ENCODE results near the gene RBM26.
"Not testable (repeated sequence)": the region's sequence is repeated elsewhere in the genome, so short reads cannot be mapped to it uniquely, and the experiment has no call there.

RBM26 gene

DNA sequence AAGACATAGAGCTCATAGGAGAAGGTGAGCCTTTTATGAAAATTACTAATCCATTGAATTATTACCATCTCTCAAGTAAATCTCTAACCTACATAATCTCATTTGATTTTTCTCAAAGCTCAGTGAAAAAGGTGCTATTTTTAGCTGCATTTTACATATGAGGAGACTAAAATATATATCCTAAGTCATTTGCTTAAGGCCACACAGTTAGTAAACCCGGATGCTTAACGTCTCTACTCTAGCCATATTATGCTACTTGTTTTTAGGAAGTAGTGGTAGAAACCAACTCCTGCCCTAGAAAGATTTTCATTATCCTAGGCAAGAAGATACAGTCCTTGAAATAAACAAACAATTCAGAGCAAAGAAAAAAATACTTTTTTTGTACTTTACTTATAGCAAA, 108.9 kb downstream of the RBM26 start:
- Mint-ChIP-seq H3K36me3 (peaks cover 2% of the 10 kb centered on the region), H3K4me1 (ENCODE audit: low read depth) (no peaks in the 10 kb centered on the region), H3K4me3 (no peak overlapping the region)

DNA sequence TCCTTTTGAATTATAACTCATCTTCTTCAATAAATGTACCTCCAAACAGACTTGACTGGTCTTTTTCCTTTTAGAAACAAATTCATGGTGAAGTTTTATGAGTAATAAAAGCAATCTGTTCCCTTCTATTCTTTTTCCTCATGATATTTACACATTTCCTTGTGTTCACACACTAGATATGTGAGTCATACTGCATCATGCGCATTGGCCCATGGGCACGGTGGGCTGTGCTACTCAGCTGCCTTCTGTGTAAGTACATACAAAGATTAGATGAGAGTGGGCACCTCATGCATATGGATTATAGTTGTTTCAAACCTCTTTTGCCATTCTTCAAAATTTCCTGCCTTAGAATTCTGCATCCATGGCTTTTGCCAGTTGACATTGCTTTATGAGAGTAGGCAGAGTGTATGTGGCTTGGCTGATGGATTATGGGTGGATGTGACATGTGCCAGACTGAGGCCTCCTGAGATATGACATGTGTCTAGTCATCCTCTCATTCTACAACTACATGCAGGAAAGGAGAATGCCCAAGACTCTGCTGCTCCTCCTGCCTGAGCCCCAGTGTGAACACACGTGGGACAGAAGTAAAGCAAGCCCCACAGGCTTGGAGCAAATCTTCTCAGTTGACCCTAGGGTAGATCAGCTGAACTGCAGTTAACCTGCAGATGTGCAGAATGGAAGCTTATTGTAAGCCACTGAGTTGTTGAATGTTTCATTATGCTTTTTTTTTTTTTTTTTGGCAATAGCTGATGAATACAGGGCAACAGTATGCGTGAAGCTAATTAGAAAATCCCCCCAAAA, 109.9 kb downstream of the RBM26 start:
- Mint-ChIP-seq H3K4me1 (ENCODE audit: low read depth) (no peaks in the 10 kb centered on the region), H3K9me3 (ENCODE audit: low read depth) (no peaks in the 10 kb centered on the region), H3K27me3 (peaks cover 3% of the 10 kb centered on the region), H3K4me3 (no peak overlapping the region), H3K27ac (no peak overlapping the region), H3K36me3 (peaks cover 2% of the 10 kb centered on the region)

More for the DNA sequence above, 108.9 kb downstream of the RBM26 start:
- no peaks in the 10 kb centered on the region for H3K9me3 Mint-ChIP-seq (ENCODE audit: low read depth)
- H3K27ac Mint-ChIP-seq: no peak overlapping the region
- peaks cover 3% of the 10 kb centered on the region for H3K27me3 Mint-ChIP-seq

DNA sequence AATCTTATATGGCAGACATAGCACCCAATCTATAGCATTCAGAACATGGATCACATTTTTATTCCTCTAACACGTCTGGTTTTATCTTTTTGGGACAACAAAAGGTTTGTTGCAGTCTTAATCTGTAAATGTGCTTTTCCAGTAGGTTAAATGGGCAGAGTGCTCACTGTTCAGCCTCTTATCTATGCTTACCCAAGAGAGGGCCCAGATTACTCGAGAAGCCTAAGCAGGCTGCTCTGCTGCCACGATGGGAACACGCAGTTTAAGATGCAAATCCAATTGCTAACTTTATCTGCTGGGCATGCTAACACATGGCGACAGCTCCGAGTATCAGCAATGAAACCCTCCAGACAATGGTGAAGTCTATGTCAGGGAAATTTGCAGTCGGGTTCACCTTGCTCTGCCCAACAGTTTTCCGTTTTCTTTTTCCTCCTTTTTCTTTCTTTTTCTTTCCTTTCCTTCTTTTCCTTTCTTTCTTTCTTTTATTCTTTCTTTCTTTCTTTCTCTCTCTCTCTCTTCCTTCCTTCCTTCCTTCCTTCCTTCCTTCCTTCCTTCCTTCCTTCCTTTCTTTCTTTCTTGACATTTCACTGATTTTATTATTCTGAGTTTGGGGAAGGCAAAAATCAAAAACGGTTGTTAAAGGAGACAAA, 115.3 kb downstream of the RBM26 start:
- peaks cover 3% of the 10 kb centered on the region for H3K27me3 Mint-ChIP-seq
- H3K36me3 Mint-ChIP-seq: peaks cover 2% of the 10 kb centered on the region
- no peaks in the 10 kb centered on the region for H3K4me1 Mint-ChIP-seq (ENCODE audit: low read depth)
- no peak overlapping the region for H3K4me3 Mint-ChIP-seq
- no peaks in the 10 kb centered on the region for H3K9me3 Mint-ChIP-seq (ENCODE audit: low read depth)
- no peak overlapping the region for H3K27ac Mint-ChIP-seq

DNA sequence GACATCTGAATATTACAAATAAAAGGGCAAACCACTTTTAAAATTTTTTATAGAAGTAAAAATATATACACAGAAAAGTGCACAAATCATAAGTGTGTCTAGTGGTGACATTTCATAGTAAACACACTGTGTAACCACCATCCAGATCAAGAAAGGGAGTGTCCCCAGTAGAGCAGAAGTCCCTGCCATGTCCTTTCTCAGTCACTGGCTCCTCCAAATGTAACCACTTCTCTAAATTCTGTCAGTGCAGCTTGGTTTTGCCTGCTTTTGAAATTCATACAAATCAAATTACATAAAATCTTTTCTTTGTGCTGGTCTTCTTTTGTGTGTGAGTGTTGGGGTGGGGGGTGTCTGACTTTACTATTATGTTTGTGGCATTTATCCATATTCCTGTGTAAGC, 116.5 kb downstream of the RBM26 start:
- no peak overlapping the region for H3K27ac Mint-ChIP-seq
- H3K36me3 Mint-ChIP-seq: no peaks in the 10 kb centered on the region

DNA sequence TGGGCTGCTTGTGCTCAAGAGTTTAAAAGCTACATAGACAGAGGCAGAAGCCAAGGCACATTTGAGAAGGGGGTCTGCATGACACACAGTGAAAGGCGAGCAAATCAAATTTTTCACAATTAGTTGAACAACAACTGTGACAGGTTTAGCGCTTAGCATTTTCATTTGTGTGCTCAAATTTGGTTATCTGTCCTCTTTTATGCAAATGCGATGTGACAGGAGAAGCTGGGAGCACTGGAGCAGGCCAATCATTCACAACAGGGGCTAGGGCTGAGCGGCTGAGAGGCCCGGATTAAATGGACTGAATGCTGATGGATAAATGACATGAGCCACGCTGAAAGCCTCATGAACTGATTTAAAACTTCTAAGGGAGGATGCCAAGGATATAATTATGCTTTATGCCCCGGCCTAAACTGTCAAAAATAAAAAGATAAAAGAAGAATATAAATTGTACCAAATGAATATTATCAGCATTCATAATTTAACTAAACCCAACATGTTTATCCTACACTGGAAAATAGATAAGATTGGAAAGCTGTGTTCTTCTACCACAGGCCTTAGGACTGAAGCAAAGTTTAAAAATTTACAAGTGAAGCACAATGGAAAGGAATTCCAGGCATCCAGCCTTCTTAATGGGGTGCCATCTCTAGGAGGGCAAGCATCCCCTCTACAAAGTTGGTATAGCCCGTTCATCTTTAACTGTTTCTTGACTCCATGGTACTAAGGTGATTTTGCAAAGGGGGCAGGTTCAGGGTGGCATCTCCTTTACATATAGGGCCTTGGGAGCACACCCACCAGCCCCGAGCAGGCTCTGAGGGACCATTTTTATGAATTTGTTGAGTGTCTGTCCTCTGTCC, 117.9 kb downstream of the RBM26 start:
- H3K27ac Mint-ChIP-seq: no peak overlapping the region
- no peaks in the 10 kb centered on the region for H3K9me3 Mint-ChIP-seq (ENCODE audit: low read depth)
- H3K4me1 Mint-ChIP-seq (ENCODE audit: low read depth): no peaks in the 10 kb centered on the region
- H3K4me3 Mint-ChIP-seq: no peak overlapping the region
- no peaks in the 10 kb centered on the region for H3K27me3 Mint-ChIP-seq
- H3K36me3 Mint-ChIP-seq: no peaks in the 10 kb centered on the region

More for the DNA sequence above, 116.5 kb downstream of the RBM26 start:
- no peaks in the 10 kb centered on the region for H3K9me3 Mint-ChIP-seq (ENCODE audit: low read depth)
- H3K27me3 Mint-ChIP-seq: no peaks in the 10 kb centered on the region
- H3K4me1 Mint-ChIP-seq (ENCODE audit: low read depth): no peaks in the 10 kb centered on the region
- no peak overlapping the region for H3K4me3 Mint-ChIP-seq

DNA sequence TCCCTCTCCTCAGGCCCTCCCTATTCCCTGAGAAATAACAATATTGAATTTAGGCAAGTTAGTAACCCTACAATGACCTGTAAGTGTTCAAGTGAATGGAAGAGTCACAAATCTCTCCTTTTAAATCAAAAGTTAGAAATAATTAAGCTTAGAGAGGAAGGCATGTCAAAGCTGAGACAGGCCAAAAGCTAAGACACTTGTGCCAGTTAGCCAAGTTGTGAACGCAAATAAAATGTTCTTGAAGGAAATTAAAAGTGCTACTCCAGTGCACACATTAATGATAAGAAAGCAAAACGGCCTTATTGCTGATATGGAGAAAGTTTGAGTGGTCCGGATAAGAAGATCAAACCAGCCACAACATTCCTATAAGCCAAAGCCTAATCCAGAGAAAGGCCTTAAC, 120.9 kb downstream of the RBM26 start:
- H3K27me3 Mint-ChIP-seq: no peaks in the 10 kb centered on the region
- no peaks in the 10 kb centered on the region for H3K9me3 Mint-ChIP-seq (ENCODE audit: low read depth)
- H3K4me1 Mint-ChIP-seq (ENCODE audit: low read depth): no peaks in the 10 kb centered on the region
- no peaks in the 10 kb centered on the region for H3K36me3 Mint-ChIP-seq
- H3K4me3 Mint-ChIP-seq: no peak overlapping the region
- H3K27ac Mint-ChIP-seq: no peak overlapping the region

DNA sequence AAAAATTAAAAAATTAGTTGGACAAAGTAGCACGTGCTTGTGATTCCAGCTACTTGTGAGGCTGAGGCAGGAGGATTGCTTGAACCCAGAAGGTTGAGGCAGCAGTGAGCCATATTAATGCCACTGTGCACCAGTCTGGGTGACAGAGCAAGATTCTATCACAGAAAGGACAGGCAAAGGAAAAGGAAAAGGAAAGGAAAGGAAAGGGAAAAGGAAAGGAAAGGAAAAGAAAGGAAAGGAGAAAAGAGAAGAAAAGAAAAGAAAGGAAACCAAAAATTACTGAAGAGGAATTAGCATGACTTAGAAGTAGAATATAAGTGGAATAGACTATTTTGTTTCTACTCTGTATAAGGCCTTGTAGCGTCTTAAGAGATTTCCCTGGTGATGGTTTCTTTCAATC, 122.3 kb downstream of the RBM26 start:
- Mint-ChIP-seq H3K9me3 (ENCODE audit: low read depth) (no peaks in the 10 kb centered on the region), H3K27me3 (no peaks in the 10 kb centered on the region), H3K36me3 (no peaks in the 10 kb centered on the region), H3K27ac (no peak overlapping the region), H3K4me1 (ENCODE audit: low read depth) (no peaks in the 10 kb centered on the region), H3K4me3 (no peak overlapping the region)

DNA sequence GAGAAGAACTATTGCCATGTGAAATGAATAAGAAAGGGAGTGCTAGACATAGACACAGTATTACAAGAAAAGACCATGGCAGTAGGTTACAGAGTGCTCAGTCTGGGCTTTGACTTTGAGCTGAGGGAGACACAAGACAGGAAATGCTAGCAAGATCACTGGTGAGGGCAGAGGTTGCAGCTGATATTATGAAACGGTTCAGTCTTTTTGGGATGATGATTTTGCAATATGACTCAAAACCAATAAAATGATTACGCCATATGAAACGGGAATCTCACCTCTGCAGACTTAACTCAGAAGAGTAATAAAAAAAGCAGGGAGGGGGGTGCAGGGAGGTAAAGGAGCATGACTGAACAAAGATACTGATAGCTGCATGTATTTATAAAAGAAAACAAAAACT, 123.1 kb downstream of the RBM26 start:
- Mint-ChIP-seq H3K9me3 (ENCODE audit: low read depth) (no peaks in the 10 kb centered on the region), H3K36me3 (no peaks in the 10 kb centered on the region), H3K27ac (no peak overlapping the region), H3K4me1 (ENCODE audit: low read depth) (no peaks in the 10 kb centered on the region), H3K4me3 (no peak overlapping the region), H3K27me3 (no peaks in the 10 kb centered on the region)

DNA sequence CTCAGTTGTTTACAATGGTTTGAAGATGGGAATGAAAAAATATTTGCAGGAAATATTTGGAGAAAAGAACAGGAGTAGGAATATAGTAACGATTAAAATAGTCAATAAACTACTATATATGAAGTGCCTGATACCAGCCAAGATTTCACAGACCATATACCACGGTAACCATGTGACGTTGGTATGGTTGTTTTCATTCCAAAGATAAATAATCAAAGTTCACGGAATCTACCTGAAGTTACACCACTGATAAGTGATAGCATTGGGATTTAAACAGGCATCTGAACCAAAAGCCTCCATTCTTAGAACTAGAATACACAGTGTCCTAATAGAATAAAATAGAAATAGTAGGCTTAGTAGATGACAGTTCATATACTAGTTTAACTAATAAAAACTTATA, 123.5 kb downstream of the RBM26 start:
- H3K4me1 Mint-ChIP-seq (ENCODE audit: low read depth): no peaks in the 10 kb centered on the region
- H3K4me3 Mint-ChIP-seq: no peak overlapping the region
- H3K27me3 Mint-ChIP-seq: no peaks in the 10 kb centered on the region
- H3K27ac Mint-ChIP-seq: no peak overlapping the region
- no peaks in the 10 kb centered on the region for H3K36me3 Mint-ChIP-seq
- no peaks in the 10 kb centered on the region for H3K9me3 Mint-ChIP-seq (ENCODE audit: low read depth)

DNA sequence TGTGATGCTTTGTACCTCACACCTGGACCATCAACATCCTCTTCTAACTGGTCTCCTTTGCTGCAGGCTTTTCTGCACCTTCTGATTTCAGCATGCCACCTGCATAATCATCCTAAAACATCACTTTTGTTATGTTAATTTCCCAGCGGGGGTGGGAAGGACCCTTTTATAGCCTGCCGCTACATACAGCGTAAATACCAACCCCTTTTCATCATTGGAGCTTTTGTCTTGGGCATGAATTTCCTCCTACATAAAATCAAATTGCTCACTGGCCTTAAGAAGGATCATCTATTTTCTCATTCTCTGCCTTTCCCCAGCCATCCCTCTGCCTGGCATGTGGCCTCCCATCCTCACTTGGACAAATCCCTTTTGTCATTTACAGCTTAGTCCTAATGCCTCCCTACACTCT, 124.7 kb downstream of the RBM26 start:
- Mint-ChIP-seq H3K36me3 (no peaks in the 10 kb centered on the region), H3K27me3 (no peaks in the 10 kb centered on the region), H3K4me3 (no peak overlapping the region), H3K9me3 (ENCODE audit: low read depth) (no peaks in the 10 kb centered on the region), H3K27ac (no peak overlapping the region), H3K4me1 (ENCODE audit: low read depth) (no peaks in the 10 kb centered on the region)

DNA sequence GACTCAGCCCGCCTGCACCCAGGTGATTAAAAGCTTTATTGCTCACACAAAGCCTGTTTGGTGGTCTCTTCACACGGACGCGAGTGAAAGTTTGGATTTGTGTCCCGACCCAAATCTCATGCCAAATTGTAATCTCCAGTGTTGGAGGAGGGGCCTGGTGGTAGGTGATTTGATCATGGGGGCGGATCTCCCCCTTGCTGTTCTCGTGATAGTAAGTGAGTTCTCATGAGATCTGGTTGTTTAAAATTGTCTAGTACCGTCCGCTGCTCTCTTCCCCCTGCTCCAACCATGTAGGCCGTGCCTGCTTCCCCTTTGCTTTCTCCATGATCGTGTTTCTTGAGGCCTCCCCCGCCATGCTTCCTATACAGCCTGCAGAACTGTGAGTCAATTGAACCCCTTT, 126.3 kb downstream of the RBM26 start:
- not testable (repeated sequence) for H3K4me3 Mint-ChIP-seq; H3K27me3 Mint-ChIP-seq; H3K36me3 Mint-ChIP-seq; H3K27ac Mint-ChIP-seq; H3K4me1 Mint-ChIP-seq (ENCODE audit: low read depth); H3K9me3 Mint-ChIP-seq (ENCODE audit: low read depth)

DNA sequence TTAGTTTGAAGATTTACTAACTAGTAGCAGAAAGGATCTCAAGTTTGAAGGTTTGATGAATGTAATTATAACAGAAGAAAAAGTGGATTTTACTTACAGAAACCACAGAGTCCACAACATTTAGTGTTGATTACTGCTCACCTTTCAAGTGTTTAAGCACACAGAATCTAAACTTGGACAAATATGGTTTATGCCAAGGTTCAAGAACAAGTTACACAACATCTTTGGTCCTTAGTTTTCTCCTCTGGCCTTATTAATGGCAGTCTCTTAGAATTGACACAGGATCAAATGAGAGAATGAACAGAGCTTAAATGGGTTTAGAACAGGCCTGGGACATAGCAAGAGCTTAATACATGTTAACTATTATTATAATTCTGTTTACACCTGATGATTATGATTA, 133.0 kb downstream of the RBM26 start:
- Mint-ChIP-seq H3K4me3 (no peak overlapping the region), H3K36me3 (no peaks in the 10 kb centered on the region), H3K27ac (no peak overlapping the region), H3K27me3 (peaks cover 1% of the 10 kb centered on the region), H3K9me3 (ENCODE audit: low read depth) (no peaks in the 10 kb centered on the region), H3K4me1 (ENCODE audit: low read depth) (no peaks in the 10 kb centered on the region)

DNA sequence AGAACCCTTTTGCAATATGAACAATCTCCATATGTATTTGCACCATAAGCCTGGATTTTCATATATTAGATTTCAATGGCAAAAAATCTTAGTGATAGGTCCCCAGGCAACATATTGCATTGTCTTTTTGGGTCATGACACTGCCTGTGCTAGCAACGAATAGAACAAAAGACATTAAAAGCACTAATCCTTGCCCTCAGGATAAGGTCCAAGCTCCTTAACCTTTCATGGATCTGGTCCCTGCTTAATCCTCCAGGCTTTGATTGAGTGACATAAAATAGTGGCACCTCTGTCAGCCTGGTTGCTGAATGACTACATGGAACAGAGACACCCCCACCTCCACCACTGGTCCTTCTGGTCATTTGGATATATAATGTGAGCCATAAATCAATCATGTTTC, 134.4 kb downstream of the RBM26 start:
- Mint-ChIP-seq H3K27me3 (peaks cover 1% of the 10 kb centered on the region), H3K4me1 (ENCODE audit: low read depth) (no peaks in the 10 kb centered on the region), H3K4me3 (no peak overlapping the region), H3K9me3 (ENCODE audit: low read depth) (no peaks in the 10 kb centered on the region), H3K27ac (no peak overlapping the region), H3K36me3 (no peaks in the 10 kb centered on the region)

DNA sequence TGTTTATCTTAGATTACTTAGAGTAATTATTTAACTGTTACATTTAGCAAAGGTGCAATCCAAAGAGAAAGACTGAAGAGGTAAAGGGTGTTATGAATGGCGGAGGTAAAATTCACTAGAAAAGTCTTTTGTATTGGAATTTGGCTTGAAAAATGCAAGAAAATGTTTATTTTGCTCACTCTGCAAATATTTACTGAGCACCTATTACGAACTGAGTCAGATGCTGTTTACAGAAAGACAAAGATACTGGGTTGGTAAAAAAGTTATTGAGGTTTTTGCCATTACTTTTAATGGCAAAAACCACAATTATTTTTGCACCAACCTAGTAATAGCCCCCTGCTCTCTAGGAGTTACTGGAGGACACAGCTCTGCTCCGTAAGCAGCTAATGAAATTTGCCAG, 135.2 kb downstream of the RBM26 start:
- Mint-ChIP-seq H3K27ac (no peak overlapping the region), H3K4me3 (no peak overlapping the region), H3K4me1 (ENCODE audit: low read depth) (no peaks in the 10 kb centered on the region), H3K27me3 (peaks cover 1% of the 10 kb centered on the region), H3K36me3 (no peaks in the 10 kb centered on the region), H3K9me3 (ENCODE audit: low read depth) (no peaks in the 10 kb centered on the region)

Measured in activated naive CD8-positive, alpha-beta T cell (primary cell).